HG02870 (cell line): ENCODE results near the gene ACOD1.
"Not testable (repeated sequence)": the region's sequence is repeated elsewhere in the genome, so short reads cannot be mapped to it uniquely, and the experiment has no call there.

Experiments
- ATAC-seq: cut with Tn5 transposase; IDR thresholded peaks from one replicate; pipeline ENCODE4 v1.9.1; 2021; ENCODE audit warnings: mild to moderate bottlenecking, moderate library complexity; ENCODE audit not compliant: unreplicated experiment

The ACOD1 gene

DNA sequence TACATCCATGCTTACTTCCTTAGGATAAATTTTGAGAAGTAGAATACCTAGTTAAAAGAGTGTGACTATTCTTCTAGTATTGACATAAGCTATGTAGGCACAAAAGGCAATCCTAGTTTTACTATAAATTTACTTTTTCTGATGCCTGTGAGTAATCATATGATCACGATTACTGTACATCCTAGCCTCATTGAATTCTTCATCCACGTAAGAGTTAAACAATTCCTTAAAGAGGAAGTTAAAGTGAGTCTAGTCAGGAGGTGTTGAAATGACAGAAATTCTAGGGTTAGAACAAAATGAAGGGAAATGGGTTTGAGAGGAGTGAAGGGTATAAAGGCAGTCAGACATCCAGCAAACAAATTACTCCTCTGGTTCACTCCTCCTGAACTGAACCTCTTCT lies at the start of gene ACOD1:
Gene ACOD1, plus strand, starts transcription at position 363 of the 400 bp plus-strand sequence. CDS start 48 bp downstream, outside the sequence.
- no peak for ATAC-seq

DNA sequence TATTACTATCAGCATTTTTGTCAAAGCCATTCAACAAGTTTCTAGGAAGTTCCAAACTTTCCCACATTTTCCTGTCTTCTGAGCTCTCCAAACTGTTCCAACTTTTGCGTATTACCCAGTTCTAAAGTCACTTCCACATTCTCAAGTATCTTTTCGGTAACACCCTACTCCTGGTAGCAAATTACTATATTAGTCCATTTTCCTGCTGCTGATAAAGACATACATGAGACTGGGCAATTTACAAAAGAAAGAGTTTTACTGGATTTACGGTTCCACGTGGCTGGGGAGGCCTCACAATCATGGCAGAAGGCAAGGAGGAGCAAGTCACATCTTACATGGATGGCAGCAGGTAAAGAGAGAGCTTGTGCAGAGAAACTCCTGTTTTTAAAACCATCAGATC lies 49.2 kb upstream of the ACOD1 start:
- not testable (repeated sequence) for ATAC-seq

DNA sequence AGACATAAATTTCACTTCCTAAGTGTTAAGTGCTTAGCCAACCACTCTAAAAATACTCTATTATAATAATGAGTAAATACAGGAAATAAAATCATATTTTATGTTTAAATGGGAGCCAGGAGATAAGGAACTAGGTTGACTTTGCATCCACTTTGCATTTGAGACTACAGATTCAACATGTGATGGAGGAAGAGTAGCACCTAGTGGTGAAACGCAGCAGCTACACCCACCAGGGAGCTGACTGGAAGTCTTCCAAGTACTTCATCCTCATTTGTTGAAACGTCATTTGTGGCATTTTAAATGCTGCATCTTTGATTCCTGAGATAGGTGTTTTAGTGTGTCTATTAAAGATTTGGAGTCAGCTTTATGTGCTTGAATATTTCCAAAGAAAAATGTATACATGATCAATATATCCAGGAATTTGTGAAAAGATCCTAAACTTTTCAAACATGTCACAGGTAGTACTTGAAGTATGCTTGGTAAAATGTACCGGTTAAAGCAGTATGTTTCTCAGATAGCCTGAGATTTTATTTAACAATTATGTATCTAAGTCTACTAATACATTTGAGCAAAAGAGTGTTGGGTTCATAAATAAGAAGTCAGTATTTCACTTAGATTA lies 44.7 kb upstream of the ACOD1 start:
- peak; percentile 98 for ATAC-seq

DNA sequence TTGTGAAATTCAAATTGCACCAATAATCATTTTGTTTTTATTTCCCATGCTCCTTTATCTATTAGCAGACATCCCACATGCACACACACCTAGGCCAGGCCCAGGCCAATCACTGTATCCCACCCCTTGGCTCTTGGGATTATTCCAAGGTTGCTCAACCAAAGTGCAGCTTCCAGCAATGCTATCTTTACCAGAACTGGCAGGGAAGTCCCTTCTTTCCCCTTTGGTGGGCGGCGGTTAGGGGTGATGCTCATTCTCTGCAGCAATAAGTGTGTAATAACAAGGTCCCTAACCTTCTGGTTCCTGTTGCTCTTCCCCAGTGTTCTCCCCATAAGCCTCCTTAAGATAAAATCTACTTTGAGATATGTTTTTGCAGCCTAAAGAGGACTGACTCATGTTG lies 43.8 kb upstream of the ACOD1 start:
- ATAC-seq, result no peak

DNA sequence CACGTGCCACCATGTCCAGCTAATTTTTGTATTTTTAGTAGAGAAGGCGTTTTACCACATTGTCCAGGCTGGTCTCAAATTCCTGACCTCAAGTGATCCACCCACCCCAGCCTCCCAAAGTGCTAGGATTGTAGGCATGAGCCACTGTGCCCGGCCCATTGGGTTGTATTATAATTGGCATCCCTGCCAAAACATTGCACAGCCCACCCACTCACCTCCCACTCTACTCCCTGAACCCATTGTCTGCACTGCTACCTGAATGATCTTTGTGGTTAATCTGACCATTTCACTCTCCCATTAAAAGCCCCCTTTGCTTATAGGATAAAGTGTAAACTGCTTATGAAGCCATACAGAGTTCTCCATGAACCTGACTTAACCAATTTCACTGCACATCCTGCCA lies 35.8 kb upstream of the ACOD1 start:
- no peak for ATAC-seq

DNA sequence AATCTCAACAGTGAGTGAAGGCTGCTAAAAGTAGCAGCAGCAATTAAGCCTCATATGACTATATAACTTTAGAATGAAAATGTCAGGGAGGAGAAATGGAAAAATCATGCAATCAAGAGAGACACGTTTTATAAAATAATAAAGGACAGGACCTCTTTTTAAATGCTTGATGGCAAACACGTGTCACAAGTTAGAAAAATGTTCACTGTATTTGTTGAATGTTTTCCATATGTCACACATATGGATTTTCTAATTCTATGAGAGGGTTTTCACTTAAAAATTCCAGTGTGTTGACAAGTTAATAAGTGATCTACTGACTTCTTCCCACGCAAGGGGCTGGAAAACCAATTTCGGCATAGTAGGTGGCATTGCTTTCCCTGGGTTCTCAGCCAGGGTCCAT lies 34.4 kb upstream of the ACOD1 start:
- ATAC-seq, result no peak

DNA sequence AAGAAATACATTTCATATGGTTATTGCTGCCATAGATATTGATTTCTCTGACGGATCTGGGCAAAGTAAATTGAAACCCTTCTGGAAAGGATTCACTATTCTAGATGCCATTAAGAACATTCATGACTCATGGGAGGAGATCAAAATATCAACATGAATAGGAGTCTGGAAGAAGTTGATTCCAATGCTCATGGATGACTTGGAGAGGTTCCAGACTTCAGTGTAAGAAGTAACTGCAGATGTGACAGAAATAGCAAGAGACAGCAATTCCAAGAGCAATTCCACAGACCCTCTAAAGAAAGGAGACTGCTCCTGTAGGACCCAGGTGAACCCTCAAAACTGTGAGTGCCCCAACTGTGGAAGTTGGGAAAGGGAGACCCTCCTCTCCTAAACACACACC lies 31.2 kb upstream of the ACOD1 start:
- ATAC-seq, result no peak

DNA sequence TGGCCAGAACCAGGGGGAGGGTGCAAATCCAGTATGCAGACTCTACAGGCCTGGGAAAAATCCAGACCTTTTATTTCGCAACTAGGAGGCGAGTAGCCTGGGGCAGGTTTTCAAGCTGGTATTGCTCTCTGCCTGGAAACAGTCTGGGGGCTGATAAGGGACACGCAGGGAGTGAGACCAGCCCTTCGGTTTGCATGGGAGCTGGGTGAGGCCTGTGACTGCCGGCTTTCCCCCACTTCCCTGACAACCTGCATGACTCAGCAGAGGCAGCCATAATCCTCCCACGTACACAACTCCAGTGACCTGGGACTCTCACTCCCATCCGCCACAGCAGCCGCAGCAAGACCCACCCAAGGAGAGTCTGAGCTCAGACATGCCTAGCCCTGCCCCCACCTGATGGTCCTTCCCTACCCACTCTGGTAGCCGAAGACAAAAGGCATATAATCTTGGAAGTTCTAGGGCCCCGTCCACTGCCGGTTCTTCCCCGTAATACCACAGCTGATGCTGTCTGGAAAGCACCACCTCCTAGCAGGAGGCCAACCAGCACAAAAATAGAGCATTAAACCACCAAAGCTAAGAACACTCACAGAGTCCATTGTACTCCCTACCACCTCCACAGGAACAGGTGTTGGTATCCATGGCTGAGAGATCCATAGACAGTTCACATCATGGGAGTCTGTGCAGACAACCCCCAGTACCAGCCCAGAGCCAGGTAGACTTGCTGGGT lies 30.4 kb upstream of the ACOD1 start:
- not testable (repeated sequence) for ATAC-seq

DNA sequence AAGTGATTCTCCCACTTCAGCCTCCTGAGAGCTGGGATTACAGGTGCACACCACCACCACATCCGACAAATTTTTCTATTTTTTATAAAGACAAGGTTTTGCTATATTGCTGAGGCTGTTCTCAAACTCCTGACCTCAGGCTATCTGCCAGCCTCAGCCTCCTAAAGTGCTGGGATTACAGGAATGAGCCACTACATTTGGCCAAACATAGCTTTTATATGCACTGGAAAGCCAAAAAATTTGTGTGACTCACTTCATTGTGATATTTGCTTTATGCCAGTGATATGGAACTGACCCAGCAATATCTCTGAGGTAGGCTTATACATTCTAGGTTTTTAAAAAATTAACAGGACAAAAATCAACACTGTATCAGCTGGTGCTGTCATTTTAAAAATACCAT lies 26.8 kb upstream of the ACOD1 start:
- no peak for ATAC-seq

DNA sequence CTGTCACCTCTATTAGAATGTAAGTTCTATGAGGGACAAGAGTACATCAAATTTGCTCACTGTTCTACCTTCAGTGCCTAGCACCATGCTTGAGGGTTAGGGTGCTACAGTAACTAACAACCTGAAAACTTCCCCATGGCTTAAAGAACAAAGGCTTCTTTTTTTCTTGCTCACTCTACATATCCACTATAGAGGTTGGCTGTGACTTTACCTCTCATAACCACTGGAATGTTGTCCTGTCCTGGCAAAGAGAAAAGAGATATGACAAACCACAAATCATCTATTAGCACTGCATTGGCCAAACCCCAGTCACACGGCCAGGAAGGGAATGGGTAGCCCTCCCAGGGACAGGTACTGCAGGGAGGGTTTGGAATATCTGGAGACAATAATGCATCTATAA lies 23.2 kb upstream of the ACOD1 start:
- ATAC-seq, result no peak

DNA sequence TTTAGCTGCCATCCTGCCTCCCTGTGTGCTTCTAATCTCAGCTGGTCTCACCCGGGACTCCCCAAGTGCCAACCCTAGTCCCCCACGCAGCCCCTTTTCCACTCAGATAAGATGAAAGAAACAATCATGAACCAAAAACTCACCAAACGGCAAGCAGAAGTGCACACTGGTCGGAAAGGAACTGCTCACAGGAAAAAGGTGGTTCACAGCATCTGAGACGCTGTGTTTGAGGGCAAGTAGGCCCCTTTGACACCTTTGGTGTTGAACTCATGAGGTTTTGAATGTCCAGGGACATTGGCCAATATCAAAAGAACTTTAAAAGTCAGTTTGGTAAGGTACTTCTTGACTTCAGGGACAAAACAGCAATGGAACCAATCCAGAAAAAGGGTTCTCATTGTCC lies 20.4 kb upstream of the ACOD1 start:
- no peak for ATAC-seq

DNA sequence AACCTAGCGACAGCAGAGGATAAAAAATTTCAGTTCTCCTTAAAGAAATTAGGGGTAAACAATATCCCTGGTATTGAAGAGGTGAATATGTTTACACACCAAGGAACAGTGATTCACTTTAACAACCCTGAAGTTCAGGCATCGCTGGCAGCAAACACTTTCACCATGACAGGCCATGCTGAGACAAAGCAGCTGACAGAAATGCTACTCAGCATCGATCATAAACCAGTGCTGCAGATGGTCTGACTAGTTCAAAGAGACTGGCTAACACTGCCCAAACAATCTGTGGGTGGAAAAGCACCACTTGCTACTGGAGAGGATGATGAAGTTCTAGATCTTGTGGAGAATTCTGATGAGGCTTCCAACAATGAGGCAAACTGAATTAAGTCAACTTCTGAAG lies 19.9 kb upstream of the ACOD1 start:
- no peak for ATAC-seq

DNA sequence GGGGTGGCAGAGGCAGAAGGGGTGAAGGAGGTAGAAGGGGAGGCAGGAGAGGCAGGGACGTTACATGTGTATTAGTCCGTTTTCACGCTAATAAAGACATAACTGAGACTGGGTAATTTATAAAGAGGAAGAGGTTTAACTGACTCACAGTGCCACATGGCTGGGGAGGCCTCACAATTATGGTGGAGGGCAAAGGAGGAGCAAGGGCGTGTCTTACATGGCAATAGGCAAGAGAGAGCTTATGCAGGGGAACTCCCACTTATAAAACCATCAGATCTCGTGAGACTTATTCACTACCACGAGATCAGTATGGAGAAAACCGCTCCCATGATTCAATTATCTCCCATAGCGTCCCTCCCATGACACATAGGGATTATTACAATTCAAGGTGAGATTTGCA lies 19.0 kb upstream of the ACOD1 start:
- no peak for ATAC-seq

DNA sequence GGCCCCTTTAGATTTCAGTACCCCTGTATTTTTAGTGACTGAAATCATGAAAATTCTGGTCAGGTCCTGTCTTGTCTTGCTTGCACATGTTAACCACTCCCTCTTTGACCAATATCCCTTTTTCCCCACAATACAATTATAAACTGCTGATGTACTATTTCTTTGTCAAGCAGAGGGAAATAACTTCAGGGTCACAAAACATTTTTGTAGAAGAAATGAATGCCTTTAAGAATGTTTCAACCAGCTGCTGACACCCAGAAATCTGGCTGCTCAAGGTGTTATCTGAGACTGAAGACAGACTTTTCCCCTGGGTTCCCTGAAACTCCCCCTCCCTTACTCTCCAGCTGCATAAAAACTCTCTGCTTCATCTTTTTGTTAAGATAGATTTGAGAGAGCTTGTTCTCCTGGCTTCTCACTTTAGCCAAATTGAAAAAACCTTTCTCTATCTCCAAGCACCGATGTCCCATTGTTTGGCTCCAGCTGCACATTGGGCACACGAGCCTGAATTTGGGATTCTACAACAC lies 18.4 kb upstream of the ACOD1 start:
- no peak for ATAC-seq

DNA sequence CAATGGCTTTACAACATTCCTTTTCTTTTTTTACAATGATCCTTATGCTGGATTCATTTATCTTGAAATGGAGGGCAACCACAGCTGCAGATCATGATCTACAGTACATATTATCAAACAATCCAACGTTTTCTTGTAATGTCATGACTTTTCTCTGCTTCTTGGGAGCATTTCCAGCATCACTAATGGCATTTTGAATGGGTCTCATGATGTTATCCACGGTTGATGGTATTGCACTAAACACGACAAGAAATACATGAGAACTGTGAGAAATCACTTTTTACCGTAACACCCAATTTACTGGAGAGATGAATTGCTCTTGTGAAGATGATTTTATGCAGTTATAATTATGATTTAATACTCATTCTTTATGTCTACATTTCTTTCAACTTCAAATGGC lies 16.2 kb upstream of the ACOD1 start:
- no peak for ATAC-seq

DNA sequence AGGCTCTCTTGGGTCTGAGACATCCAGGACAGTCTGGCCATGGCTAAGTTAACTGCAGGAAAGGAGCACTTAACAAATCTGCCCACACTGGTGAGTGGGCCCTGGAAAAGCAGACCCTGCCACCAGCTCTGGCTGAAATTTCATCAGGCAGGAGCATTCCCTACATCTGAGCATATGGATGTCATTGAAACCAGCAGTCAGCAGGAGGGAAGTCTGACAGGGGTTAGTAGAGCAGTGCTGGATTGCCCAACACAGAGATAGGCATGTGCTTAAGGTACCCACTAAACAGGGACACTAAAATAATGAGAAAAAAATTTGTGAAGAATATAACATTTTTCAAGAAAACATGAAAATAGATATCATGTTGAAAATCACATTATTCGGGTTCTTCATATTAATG lies 13.6 kb upstream of the ACOD1 start:
- ATAC-seq, result no peak

DNA sequence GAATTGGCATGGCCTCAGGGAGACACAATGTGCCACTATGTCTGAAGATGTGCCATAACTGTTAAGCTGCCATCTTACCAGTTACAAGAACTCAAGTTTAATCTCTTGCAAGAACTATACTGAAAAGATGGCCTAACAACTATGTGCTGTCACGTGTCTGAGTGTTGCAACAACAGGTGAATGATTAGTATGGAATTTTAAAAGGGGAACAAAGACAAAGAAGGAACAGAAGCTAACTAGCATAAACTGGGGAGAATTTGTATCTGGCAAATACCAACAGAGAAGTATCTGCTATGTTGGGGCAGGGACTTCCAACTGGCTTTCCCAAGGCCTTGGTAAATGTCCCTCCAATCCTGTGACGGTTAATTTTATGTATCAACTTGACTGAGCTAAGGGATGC lies 11.5 kb upstream of the ACOD1 start:
- no peak for ATAC-seq

DNA sequence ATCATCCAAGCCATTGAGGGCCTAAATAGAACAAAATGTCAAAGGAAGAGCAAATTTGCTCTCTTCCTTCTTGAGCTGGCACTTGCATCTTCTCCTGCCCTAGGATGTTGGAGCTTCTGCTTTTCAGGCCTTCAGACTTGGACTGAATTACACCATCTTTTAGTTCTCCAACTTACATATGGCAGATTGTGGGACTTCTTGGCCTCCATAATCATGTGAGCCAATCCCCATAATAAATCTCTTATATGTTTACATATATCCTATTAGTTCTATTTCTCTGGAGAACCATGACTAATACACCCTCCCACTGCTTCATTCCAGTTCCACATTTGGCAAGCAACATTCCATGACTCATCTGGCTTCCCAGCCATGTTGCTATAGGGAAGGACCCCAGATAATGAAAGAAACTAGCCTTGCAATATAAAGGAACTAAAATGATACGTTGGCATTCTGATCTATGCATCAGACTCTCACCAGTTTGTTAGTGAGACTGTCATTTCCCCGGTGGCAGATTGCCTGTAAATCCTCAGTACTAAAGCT lies 11.0 kb upstream of the ACOD1 start:
- ATAC-seq, result no peak

DNA sequence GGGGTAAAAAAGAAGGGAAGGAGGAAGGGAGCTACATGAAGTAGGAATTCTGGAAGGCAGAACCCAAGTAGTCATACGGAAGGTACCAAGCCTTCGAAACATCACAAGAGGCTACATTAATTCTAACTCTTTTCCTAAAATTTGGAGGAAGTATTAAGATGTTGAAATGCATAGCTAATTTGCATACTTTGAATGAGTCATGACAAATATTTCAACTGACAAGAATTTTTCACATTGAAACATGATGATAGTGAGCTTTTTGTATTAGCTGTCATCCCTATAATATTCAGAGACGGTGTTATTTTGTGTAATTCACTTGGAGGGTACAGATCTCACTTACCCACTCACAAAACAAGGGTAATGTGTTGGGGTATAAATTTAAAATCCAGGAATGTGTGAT lies 9.1 kb upstream of the ACOD1 start:
- no peak for ATAC-seq

DNA sequence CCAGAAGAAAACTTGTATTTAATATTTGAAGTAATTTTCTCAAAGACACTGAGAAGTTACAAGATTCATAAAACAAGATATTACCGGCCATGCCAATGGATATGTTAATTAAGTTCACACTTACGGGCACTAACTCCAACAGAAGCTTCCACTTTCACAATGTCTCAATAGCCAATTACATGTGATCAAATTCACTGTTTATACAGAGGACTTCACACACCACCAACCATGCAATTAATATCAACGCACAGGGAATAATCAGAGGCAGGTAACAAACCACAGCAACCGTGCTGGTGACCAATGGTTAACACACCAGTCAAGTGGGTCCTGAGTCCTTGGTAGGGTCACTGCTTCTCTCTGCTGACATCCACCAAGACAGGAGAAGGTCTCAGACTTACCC lies 5.9 kb upstream of the ACOD1 start:
- no peak for ATAC-seq

DNA sequence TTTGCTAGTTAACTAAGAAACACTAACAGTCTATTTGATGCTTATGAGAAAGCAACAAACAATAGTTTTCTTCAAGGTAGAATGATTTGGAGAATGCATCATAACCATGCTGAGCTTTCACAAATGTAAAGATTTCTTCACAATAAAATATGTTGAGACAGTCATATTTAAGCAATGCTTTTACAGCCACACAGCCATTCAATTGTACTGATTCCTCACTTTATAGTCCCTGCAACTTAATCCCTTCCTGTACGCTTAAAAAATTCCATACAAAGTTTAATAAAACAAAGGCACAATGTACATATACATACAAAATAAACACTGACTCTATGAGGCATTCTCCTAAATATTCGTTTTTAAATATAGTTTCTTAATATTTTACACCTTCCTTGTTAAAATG lies 4.7 kb upstream of the ACOD1 start:
- ATAC-seq, result no peak

DNA sequence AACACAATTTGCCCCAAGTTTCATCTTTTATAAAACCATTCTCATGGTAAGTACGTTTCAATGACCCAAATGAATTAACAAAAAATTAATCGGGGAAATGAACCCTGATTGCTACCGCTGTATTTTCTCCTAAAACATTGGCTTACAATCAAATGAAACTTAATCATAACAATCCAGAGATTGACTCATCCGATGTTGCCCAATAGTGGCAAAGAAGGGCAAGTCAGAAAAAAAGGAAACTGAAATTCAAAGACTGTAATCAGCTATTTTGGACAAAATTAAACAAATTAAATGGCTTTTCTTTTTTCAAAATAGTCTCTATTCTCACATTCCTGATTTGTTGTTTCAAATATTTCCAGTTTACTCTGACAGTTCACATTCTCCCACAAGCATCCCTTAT lies 3.9 kb upstream of the ACOD1 start:
- no peak for ATAC-seq
